ENCODE measurements around the gene HDAC2. TPM values are rescaled to one million over a fixed set of nuclear protein-coding genes. Genes with fewer than 3 reads are reported as not detected.
"Not testable (repeated sequence)": the region's sequence is repeated elsewhere in the genome, so short reads cannot be mapped to it uniquely, and the experiment has no call there.

Gene HDAC2
- total RNA-seq, 1 donor from 2014 or later = 62.2 TPM

GRCh38 chr6:113925378-113925777, 45.6 kb downstream of the HDAC2 start:
- DNase-seq (no peak), ATAC-seq (no peak)
- TF ChIP-seq, protein P1, sequence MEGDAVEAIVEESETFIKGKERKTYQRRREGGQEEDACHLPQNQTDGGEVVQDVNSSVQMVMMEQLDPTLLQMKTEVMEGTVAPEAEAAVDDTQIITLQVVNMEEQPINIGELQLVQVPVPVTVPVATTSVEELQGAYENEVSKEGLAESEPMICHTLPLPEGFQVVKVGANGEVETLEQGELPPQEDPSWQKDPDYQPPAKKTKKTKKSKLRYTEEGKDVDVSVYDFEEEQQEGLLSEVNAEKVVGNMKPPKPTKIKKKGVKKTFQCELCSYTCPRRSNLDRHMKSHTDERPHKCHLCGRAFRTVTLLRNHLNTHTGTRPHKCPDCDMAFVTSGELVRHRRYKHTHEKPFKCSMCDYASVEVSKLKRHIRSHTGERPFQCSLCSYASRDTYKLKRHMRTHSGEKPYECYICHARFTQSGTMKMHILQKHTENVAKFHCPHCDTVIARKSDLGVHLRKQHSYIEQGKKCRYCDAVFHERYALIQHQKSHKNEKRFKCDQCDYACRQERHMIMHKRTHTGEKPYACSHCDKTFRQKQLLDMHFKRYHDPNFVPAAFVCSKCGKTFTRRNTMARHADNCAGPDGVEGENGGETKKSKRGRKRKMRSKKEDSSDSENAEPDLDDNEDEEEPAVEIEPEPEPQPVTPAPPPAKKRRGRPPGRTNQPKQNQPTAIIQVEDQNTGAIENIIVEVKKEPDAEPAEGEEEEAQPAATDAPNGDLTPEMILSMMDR (IDR thresholded peaks at IDR 0.05) = no peak
- H3K27ac ChIP-seq = no peak overlapping the region
- peaks cover 4% of the 10 kb centered on the region for H3K9me3 ChIP-seq
- no peak overlapping the region for H3K4me3 ChIP-seq
- peaks cover 26% of the 10 kb centered on the region for H3K4me1 ChIP-seq
- H3K27me3 ChIP-seq = no peaks in the 10 kb centered on the region
- intact Hi-C loops (cut with DNase I) = no loop called here
- H3K36me3 ChIP-seq = no peaks in the 10 kb centered on the region

DNA sequence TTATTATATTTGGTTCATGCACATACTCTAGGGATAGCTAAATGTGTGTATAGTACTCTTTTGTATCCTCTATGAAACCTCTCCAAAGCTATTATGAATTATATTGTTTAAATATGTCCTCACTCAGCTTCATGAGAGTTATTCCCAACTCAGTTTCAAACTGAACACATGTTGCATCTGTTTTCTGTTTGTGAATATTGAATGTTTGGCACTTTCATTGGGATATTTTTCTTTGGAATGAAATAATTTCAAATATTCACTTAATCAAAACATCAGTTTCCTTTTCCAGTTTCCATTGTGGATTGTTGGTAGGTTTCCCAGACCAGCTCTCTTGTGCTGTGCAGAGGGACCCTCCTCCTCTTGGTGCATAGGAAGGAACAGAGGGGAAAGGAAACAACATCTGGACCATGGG, 46.6 kb downstream of the HDAC2 start:
- Histone ChIP-seq H3K27me3 (no peaks in the 10 kb centered on the region), H3K4me3 (no peak overlapping the region), H3K9me3 (peaks cover 3% of the 10 kb centered on the region), H3K36me3 (no peaks in the 10 kb centered on the region), H3K4me1 (peaks cover 26% of the 10 kb centered on the region), H3K27ac (no peak overlapping the region)
- intact Hi-C loops (cut with DNase I) = no loop called here
- TF ChIP-seq, protein P1 (IDR thresholded peaks at IDR 0.05) = no peak
- ATAC-seq = no peak
- no peak for DNase-seq

- DNase-seq = no peak
- ATAC-seq = no peak
- Histone ChIP-seq H3K9me3 (no peaks in the 10 kb centered on the region), H3K4me1 (peaks cover 26% of the 10 kb centered on the region), H3K27ac (no peak overlapping the region), H3K27me3 (no peaks in the 10 kb centered on the region), H3K4me3 (no peak overlapping the region), H3K36me3 (no peaks in the 10 kb centered on the region)
- intact Hi-C loops (cut with DNase I) = no loop called here
- TF ChIP-seq, protein P1 (IDR thresholded peaks at IDR 0.05) = no peak
Measured at GRCh38 chr6:113923526-113923925, 47.4 kb downstream of the HDAC2 start.

DNA sequence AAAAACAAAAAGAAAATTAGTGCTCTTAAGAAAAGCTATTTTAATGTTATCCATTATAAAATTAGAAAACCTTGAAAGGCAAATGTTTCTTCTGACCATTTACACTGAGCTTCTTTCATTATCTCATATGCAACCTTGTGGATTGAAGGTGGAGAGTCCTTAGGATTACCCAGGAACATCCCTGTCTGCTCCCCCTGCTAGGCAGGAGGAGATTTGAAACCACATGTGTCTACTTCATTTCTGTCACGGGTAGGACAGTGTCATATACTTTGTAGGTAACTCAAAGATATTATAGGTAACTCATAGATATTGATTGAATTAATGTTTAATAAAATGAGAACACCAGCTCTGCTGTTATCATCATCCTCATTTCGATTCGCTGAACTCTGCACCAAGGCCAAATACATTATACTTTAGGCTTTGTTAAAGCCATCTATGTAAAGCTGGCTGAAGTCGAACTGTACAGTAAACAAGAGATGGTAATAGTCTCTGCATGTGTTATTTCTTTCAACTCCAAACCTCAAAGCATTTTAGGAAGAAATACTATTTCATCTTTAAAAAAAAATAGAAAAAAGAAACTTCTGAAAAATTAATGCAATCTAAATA, 49.5 kb downstream of the HDAC2 start:
- Histone ChIP-seq H3K4me1 (peaks cover 20% of the 10 kb centered on the region), H3K36me3 (no peaks in the 10 kb centered on the region), H3K27me3 (no peaks in the 10 kb centered on the region), H3K9me3 (no peaks in the 10 kb centered on the region), H3K27ac (no peak overlapping the region), H3K4me3 (no peak overlapping the region)
- no peak for ATAC-seq
- TF ChIP-seq, protein P1 (IDR thresholded peaks at IDR 0.05) = no peak
- no peak for DNase-seq
- intact Hi-C loops (cut with DNase I) = no loop called here

DNA sequence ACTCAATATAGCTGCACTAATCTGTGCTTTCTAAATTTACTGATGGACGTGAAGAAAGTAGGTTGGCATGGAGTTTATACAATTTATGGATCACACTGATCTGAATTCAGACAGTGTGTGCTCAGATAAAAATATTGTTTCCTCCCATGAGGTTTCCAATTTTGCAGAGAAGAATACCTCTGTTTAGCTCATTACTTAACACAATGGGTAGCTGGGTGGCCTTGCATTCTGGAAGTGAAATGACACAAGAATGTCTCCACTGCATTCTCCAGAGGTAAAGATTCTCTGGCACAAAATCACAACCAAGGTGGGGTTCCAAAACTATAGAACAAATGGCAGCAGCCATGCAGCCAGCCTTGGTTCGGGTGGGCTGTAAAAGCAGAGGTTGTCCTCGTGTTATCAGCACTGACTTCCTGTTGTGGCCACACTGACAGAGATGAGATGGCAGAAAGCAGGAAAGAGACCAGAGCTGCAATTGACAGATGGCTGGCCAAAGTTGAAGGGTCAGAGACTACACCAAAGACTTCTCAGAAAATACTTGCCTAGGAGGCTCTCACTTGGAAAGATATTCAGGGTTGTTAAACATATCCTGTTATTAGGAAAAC, 50.2 kb downstream of the HDAC2 start:
- no peak overlapping the region for H3K4me3 ChIP-seq
- H3K36me3 ChIP-seq = no peaks in the 10 kb centered on the region
- no peak overlapping the region for H3K27ac ChIP-seq
- H3K27me3 ChIP-seq = no peaks in the 10 kb centered on the region
- peaks cover 20% of the 10 kb centered on the region for H3K4me1 ChIP-seq
- no peaks in the 10 kb centered on the region for H3K9me3 ChIP-seq
- peak; percentile 40 for ATAC-seq
- intact Hi-C loops (cut with DNase I) = no loop called here
- no peak for DNase-seq
- TF ChIP-seq, protein P1 (IDR thresholded peaks at IDR 0.05) = no peak

DNA sequence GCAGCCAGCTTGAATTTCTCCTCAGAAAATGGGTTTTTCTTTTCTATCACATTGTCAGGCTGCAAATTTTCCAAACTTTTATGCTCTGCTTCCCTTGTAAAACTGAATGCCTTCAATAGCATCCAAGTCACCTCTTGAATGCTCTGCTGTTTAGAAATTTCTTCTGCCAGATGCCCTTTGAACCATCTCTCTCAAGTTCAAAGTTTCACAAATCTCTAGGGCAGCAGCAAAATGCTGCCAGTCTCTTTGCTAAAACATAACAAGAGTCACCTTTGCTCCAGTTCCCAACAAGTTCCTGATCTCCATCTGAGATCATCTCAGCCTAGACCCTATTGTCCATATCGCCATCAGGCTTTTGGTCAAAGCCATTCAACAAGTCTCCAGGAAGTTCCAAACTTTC, 60.7 kb downstream of the HDAC2 start:
- H3K4me1 ChIP-seq; H3K9me3 ChIP-seq; H3K27me3 ChIP-seq; H3K36me3 ChIP-seq; ATAC-seq; DNase-seq; H3K27ac ChIP-seq; H3K4me3 ChIP-seq; intact Hi-C loops (cut with DNase I): not testable (repeated sequence)
